Muscle layer of colon (tissue), 2 donors: Measurements from ENCODE around the gene SERPINB12.

Source experiments
- H3K27ac ChIP-seq: one replicate; pipeline ENCODE4 v1.7.0; 2013; ENCODE audit warnings: low read depth, mild to moderate bottlenecking, low read length, moderate library complexity
- H3K27me3 ChIP-seq, 2 donors: one replicate each; pipeline ENCODE4 v1.7.0; 2013; ENCODE audit warnings: low read length in 2 of 2, mild to moderate bottlenecking in 2 of 2; ENCODE audit not compliant: insufficient read depth in 2 of 2, control insufficient read depth in 1 of 2
- H3K36me3 ChIP-seq: one replicate; pipeline ENCODE4 v1.7.0; 2013; ENCODE audit warnings: mild to moderate bottlenecking, low read length; ENCODE audit not compliant: insufficient read depth
- H3K4me1 ChIP-seq: one replicate; pipeline ENCODE4 v1.7.0; 2013; ENCODE audit warnings: mild to moderate bottlenecking, low read length; ENCODE audit not compliant: insufficient read depth
- H3K4me3 ChIP-seq, 2 donors: one replicate each; pipeline ENCODE4 v1.7.0; 2013; ENCODE audit warnings: low read length in 2 of 2, low read depth in 1 of 2, mild to moderate bottlenecking in 1 of 2, moderate library complexity in 1 of 2
- H3K9ac ChIP-seq: one replicate; pipeline ENCODE4 v1.7.0; 2013; ENCODE audit warnings: low read length
- H3K9me3 ChIP-seq: one replicate; pipeline ENCODE4 v1.7.0; 2013; ENCODE audit warnings: mild to moderate bottlenecking, low read length
- donor health status: abdominal sarcoma.
- donor health status: Adenocarcinoma of cecum.

SERPINB12 gene

GRCh38 chr18:63520053-63520685, 22.0 kb upstream of the SERPINB12 start:
- H3K4me1 ChIP-seq = peaks cover 6% of the 10 kb centered on the region
- H3K9ac ChIP-seq = no peak overlapping the region
- H3K9me3 ChIP-seq = no peaks in the 10 kb centered on the region
- no peak overlapping the region for H3K27ac ChIP-seq
- H3K27me3 ChIP-seq = no peaks in the 10 kb centered on the region
- no peaks in the 10 kb centered on the region for H3K36me3 ChIP-seq
- no peak overlapping the region for H3K4me3 ChIP-seq

GRCh38 chr18:63523660-63524059, 18.5 kb upstream of the SERPINB12 start:
- no peaks in the 10 kb centered on the region for H3K27me3 ChIP-seq
- no peaks in the 10 kb centered on the region for H3K9me3 ChIP-seq
- no peaks in the 10 kb centered on the region for H3K4me1 ChIP-seq
- no peaks in the 10 kb centered on the region for H3K36me3 ChIP-seq
- no peak overlapping the region for H3K4me3 ChIP-seq
- no peak overlapping the region for H3K9ac ChIP-seq
- no peak overlapping the region for H3K27ac ChIP-seq

GRCh38 chr18:63527251-63527650, 14.9 kb upstream of the SERPINB12 start:
- Histone ChIP-seq H3K9ac (no peak overlapping the region), H3K27ac (no peak overlapping the region), H3K27me3 (no peaks in the 10 kb centered on the region), H3K9me3 (no peaks in the 10 kb centered on the region), H3K4me3 (no peak overlapping the region), H3K36me3 (no peaks in the 10 kb centered on the region), H3K4me1 (no peaks in the 10 kb centered on the region)

GRCh38 chr18:63528863-63529492, 13.2 kb upstream of the SERPINB12 start:
- H3K27me3 ChIP-seq = no peaks in the 10 kb centered on the region
- no peak overlapping the region for H3K9ac ChIP-seq
- H3K36me3 ChIP-seq = no peaks in the 10 kb centered on the region
- H3K27ac ChIP-seq = no peak overlapping the region
- H3K4me3 ChIP-seq = no peak overlapping the region
- H3K9me3 ChIP-seq = no peaks in the 10 kb centered on the region
- H3K4me1 ChIP-seq = no peaks in the 10 kb centered on the region

- no peak overlapping the region for H3K27ac ChIP-seq
- H3K9me3 ChIP-seq = no peaks in the 10 kb centered on the region
- H3K36me3 ChIP-seq = no peaks in the 10 kb centered on the region
- no peaks in the 10 kb centered on the region for H3K4me1 ChIP-seq
- no peak overlapping the region for H3K4me3 ChIP-seq
- no peaks in the 10 kb centered on the region for H3K27me3 ChIP-seq
- H3K9ac ChIP-seq = no peak overlapping the region
These were observed 9.7 kb upstream of the SERPINB12 start for GRCh38 chr18:63532471-63532870.

GRCh38 chr18:63534615-63535014, 7.6 kb upstream of the SERPINB12 start:
- no peak overlapping the region for H3K9ac ChIP-seq
- H3K27ac ChIP-seq = no peak overlapping the region
- H3K9me3 ChIP-seq = no peaks in the 10 kb centered on the region
- no peaks in the 10 kb centered on the region for H3K36me3 ChIP-seq
- H3K4me1 ChIP-seq = no peaks in the 10 kb centered on the region
- H3K4me3 ChIP-seq = no peak overlapping the region
- no peaks in the 10 kb centered on the region for H3K27me3 ChIP-seq

- H3K27me3 ChIP-seq = no peaks in the 10 kb centered on the region
- no peak overlapping the region for H3K27ac ChIP-seq
- peaks cover 2% of the 10 kb centered on the region for H3K4me1 ChIP-seq
- no peaks in the 10 kb centered on the region for H3K9me3 ChIP-seq
- H3K9ac ChIP-seq = no peak overlapping the region
- H3K36me3 ChIP-seq = no peaks in the 10 kb centered on the region
- H3K4me3 ChIP-seq = no peak overlapping the region
These were observed 2.2 kb upstream of the SERPINB12 start for GRCh38 chr18:63539904-63540510.

- no peaks in the 10 kb centered on the region for H3K27me3 ChIP-seq
- no peak overlapping the region for H3K4me3 ChIP-seq
- H3K36me3 ChIP-seq = no peaks in the 10 kb centered on the region
- no peak overlapping the region for H3K9ac ChIP-seq
- H3K4me1 ChIP-seq = peaks cover 5% of the 10 kb centered on the region
- H3K27ac ChIP-seq = no peak overlapping the region
- no peaks in the 10 kb centered on the region for H3K9me3 ChIP-seq
These were observed 1.8 kb downstream of the SERPINB12 start for GRCh38 chr18:63544017-63544416.

- H3K4me1 ChIP-seq = peaks cover 5% of the 10 kb centered on the region
- H3K4me3 ChIP-seq = no peak overlapping the region
- H3K27ac ChIP-seq = no peak overlapping the region
- no peaks in the 10 kb centered on the region for H3K27me3 ChIP-seq
- no peaks in the 10 kb centered on the region for H3K9me3 ChIP-seq
- H3K9ac ChIP-seq = no peak overlapping the region
- no peaks in the 10 kb centered on the region for H3K36me3 ChIP-seq
These were observed 2.8 kb downstream of the SERPINB12 start for GRCh38 chr18:63545000-63545399.

GRCh38 chr18:63550068-63550467, 7.9 kb downstream of the SERPINB12 start:
- Histone ChIP-seq H3K27ac (no peak overlapping the region), H3K36me3 (no peaks in the 10 kb centered on the region), H3K9me3 (no peaks in the 10 kb centered on the region), H3K4me3 (no peak overlapping the region), H3K27me3 (no peaks in the 10 kb centered on the region), H3K9ac (no peak overlapping the region), H3K4me1 (peaks cover 16% of the 10 kb centered on the region)

GRCh38 chr18:63551769-63552168, 9.6 kb downstream of the SERPINB12 start:
- Histone ChIP-seq H3K4me1 (peaks cover 13% of the 10 kb centered on the region), H3K27me3 (no peaks in the 10 kb centered on the region), H3K27ac (no peak overlapping the region), H3K36me3 (no peaks in the 10 kb centered on the region), H3K9me3 (no peaks in the 10 kb centered on the region), H3K4me3 (no peak overlapping the region), H3K9ac (no peak overlapping the region)

- no peak overlapping the region for H3K27ac ChIP-seq
- H3K4me1 ChIP-seq = peaks cover 13% of the 10 kb centered on the region
- no peaks in the 10 kb centered on the region for H3K36me3 ChIP-seq
- H3K27me3 ChIP-seq = no peaks in the 10 kb centered on the region
- no peaks in the 10 kb centered on the region for H3K9me3 ChIP-seq
- no peak overlapping the region for H3K9ac ChIP-seq
- no peak overlapping the region for H3K4me3 ChIP-seq
These were observed 10.4 kb downstream of the SERPINB12 start for GRCh38 chr18:63552581-63552980.
